Body of pancreas (tissue), 4 donors: ENCODE results near the gene PAX8. TPM values are rescaled to one million over a fixed set of nuclear protein-coding genes. Genes with fewer than 3 reads are reported as not detected.

Experiments used
- ATAC-seq: fragments of 150-250 bp; one replicate; pipeline ENCODE4 v1.9.1; 2016
- DNase-seq, 4 donors: peaks; one replicate each; pipeline ENCODE4 v3.0.0-alpha.2; 2019
- H3K27ac ChIP-seq, 4 donors: fragments of 200-600 bp; sonication (generic); 1 replicate in 3 of 4; 2 replicates in 1 of 4; pipeline versions ENCODE4 v1.5.1 to v1.6.1; 2016 to 2019; ENCODE audit warnings: mild to moderate bottlenecking in 1 of 4, mixed read lengths in 1 of 4, moderate library complexity in 1 of 4
- H3K27me3 ChIP-seq, 2 donors: fragments of 200-600 bp; sonication (generic); one replicate each; pipeline ENCODE4 v1.6.0; 2016; ENCODE audit warnings: mild to moderate bottlenecking in 1 of 2
- H3K36me3 ChIP-seq, 2 donors: fragments of 200-600 bp; sonication (generic); replicated peaks in 1 of 2; 2 replicates each; pipeline ENCODE4 v1.5.1; 2016; ENCODE audit warnings: low read depth in 2 of 2; ENCODE audit not compliant: insufficient read depth in 1 of 2
- H3K4me1 ChIP-seq: fragments of 200-600 bp; sonication (generic); one replicate; pipeline ENCODE4 v1.6.0; 2016
- H3K4me3 ChIP-seq, 2 donors: fragments of 200-600 bp; sonication (generic); 1 replicate in 1 of 2; 2 replicates in 1 of 2; pipeline ENCODE4 v1.5.1; 2016 to 2019
- H3K9me3 ChIP-seq, 3 donors: fragments of 200-600 bp; sonication (generic); 1 replicate in 2 of 3; 2 replicates in 1 of 3; pipeline ENCODE4 v1.5.1; 2016
- POLR2A ChIP-seq, 3 donors: fragments of 450-650 bp; IDR thresholded peaks; one replicate each; pipeline ENCODE4 v1.6.1; 2016; ENCODE audit warnings: antibody characterized with exemption in 3 of 3, mild to moderate bottlenecking in 2 of 3
- WGBS, 2 donors: methylation state at CpG; one replicate each; pipeline ENCODE4 v1.1.5; 2017; 5-methylcytosine and 5-hydroxymethylcytosine counted together
- intact Hi-C: fragments of 100-400 bp; cut with DNase I; formaldehyde crosslinking; loops from one replicate; pipeline ENCODE4 v1.15.1; 2023
- total RNA-seq, 2 donors: library from RNA; depleted of rRNA; stranded (reverse); fragments of >200 nt; gene quantifications; one replicate each; pipeline ENCODE4 v1.1.0, GENCODE V29; 2016
- TF ChIP-seq, protein P1 (sequence below), 7 experiments: fragments of 450-650 bp in 4 of 7; fragments of 200-600 bp in 3 of 7; sonication (generic) in 3 of 7; IDR thresholded peaks; one replicate each; pipeline ENCODE4 v1.5.1; 2016 to 2019; ENCODE audit warnings: antibody characterized with exemption in 7 of 7

The PAX8 gene
- total RNA-seq, 2 donors from 2014 or later, result 0.52 to 2.3 TPM

DNA sequence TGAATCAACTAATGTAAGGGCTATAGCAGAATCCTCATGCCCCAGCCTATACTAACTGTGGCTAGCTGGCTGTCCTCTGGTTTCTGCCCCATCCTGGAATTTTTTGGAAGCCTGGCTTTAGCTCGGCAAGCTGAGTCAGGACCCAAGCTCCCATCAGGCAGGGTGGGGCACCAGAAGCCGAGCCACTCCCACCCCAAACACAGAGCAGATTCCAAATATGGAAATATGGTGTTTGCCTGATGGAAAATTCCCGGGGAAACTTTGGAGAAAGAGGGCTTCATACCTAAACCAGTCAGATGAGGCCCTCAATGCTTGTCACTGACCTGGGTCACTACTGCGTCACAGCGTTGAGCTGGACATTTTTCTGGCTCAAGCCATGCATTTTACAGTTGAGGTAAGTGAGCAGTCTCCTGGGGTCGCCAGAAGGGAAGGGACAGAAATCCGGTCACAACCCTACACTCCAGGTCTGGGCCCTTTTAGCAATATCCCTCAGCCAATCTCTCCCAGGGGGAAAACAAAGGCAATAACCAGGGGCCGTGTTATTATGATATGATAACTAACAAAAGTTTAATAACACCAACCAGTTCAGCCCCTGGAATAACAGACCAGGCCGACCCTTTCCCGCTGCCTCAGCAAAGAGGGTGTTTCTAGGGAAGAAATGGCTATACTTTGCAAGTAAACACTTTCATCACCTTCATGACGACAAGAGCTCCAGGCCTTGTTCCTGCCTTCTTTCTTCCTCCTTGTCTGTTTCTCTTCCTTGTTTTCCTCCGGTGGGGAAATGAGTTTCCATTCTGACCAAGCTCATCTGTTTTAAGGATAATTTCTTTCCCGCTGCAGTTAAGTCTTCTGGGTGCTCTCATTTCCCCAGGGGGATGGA, 67.3 kb downstream of the PAX8 start:
- H3K27ac ChIP-seq, result peak overlapping the region in 1 of 4 donors; percentile 19
- H3K4me1 ChIP-seq, result peaks cover 6% of the 10 kb centered on the region
- no peaks in the 10 kb centered on the region for H3K9me3 ChIP-seq
- peak in 1 of 4 donors; percentile 36 for DNase-seq
- H3K4me3 ChIP-seq, result no peak overlapping the region
- intact Hi-C loops, result no loop called here
- no peak for ATAC-seq
- no peaks in the 10 kb centered on the region for H3K36me3 ChIP-seq
- no peaks in the 10 kb centered on the region for H3K27me3 ChIP-seq
- TF ChIP-seq POLR2A (IDR thresholded peaks at IDR 0.05), result no peak
- TF ChIP-seq, protein P1, sequence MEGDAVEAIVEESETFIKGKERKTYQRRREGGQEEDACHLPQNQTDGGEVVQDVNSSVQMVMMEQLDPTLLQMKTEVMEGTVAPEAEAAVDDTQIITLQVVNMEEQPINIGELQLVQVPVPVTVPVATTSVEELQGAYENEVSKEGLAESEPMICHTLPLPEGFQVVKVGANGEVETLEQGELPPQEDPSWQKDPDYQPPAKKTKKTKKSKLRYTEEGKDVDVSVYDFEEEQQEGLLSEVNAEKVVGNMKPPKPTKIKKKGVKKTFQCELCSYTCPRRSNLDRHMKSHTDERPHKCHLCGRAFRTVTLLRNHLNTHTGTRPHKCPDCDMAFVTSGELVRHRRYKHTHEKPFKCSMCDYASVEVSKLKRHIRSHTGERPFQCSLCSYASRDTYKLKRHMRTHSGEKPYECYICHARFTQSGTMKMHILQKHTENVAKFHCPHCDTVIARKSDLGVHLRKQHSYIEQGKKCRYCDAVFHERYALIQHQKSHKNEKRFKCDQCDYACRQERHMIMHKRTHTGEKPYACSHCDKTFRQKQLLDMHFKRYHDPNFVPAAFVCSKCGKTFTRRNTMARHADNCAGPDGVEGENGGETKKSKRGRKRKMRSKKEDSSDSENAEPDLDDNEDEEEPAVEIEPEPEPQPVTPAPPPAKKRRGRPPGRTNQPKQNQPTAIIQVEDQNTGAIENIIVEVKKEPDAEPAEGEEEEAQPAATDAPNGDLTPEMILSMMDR (IDR thresholded peaks at IDR 0.05), result no peak
- WGBS, 2 donors, result 79% methylated on average over 13 of the region's 13 CpGs

DNA sequence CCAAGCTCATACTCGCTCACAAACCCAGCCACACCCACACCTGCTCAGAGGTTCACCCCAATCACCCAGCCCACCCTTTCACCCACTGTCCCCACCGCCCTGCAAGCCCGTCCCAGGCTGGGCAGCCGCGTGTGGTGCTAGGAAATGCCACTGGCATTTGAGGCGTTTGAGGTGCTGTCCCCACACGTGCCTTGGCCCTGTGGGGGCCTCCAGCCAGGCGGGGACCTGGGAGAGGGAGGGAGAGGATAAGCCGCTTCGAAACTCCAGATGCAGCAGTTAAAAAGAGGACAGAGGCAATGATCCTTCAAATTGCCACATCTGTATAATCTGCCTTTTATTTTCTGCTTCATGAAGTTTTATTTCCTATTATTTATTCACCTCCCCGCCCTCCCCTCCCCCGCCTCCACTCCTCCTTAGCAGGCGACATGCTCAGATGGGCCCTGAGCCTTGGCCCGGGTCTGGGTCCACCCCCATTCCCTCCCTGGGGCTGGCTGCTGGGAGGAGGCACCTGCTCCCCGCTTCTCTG, 69.0 kb downstream of the PAX8 start:
- no peaks in the 10 kb centered on the region for H3K9me3 ChIP-seq
- no peak overlapping the region for H3K27ac ChIP-seq
- WGBS, 2 donors, result 78 to 91% methylated on average over 15 of the region's 15 CpGs
- no peak overlapping the region for H3K4me3 ChIP-seq
- DNase-seq (no peak), ATAC-seq (no peak)
- TF ChIP-seq, protein P1 (IDR thresholded peaks at IDR 0.05), result no peak
- no peak for TF ChIP-seq POLR2A (IDR thresholded peaks at IDR 0.05)
- peaks cover 14% of the 10 kb centered on the region for H3K4me1 ChIP-seq
- H3K27me3 ChIP-seq, result no peaks in the 10 kb centered on the region
- H3K36me3 ChIP-seq, result no peaks in the 10 kb centered on the region
- intact Hi-C loops, result no loop called here

DNA sequence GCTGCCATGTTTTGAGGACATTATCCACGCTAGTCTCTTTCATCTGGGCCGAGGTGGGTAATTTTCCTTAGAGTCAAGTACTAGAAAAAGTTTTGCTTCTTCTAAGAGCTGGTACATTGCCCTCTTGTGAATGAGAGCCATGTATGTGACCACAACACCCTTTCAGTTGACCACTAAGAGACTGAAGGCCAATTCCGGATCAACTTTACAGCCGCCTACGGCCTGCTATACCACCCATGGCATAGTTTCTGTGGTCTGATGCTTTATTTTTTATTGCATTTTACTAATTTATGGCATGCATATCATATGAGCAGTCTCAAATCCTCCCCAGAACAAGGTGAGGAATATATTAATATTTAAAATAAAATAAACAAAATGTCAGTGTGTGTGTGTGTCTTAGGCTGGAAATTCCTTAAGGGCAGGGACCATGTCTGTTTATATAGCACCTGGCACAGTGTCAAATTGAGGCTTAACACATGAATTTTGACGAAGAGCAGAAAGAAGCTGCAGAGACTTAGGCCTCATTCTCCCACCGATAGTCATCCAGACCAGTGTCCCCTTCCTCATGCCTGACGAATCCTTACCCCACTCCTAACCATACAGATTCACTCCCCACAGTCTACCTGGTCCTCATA, 69.6 kb downstream of the PAX8 start:
- 81 to 82% methylated on average over 8 of the region's 8 CpGs for WGBS, 2 donors
- Histone ChIP-seq H3K27me3 (no peaks in the 10 kb centered on the region), H3K9me3 (no peaks in the 10 kb centered on the region), H3K4me1 (peaks cover 17% of the 10 kb centered on the region), H3K36me3 (no peaks in the 10 kb centered on the region), H3K27ac (no peak overlapping the region), H3K4me3 (no peak overlapping the region)
- no peak for ATAC-seq
- intact Hi-C loops, result no loop called here
- no peak for DNase-seq
- TF ChIP-seq, protein P1 (IDR thresholded peaks at IDR 0.05), result no peak
- TF ChIP-seq POLR2A (IDR thresholded peaks at IDR 0.05), result no peak

DNA sequence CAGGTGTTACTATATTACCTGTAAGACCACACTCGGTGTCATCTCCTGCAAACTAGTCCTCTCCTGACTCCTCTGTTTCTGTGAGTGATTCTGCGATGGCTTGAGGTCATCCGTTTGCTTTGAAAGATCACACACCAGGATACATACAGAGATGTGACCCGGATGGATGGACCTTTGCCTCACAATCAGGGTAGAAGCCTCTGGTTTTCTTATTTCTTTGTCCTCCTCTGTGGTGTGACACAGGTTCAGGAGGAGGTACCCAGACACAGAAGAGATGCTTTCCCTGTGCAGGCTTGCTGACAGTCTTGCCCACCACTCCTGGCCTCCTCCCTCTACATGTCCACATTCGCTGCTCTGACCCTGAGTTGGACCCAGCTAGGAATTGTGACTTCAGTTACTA, 70.3 kb downstream of the PAX8 start:
- no peaks in the 10 kb centered on the region for H3K27me3 ChIP-seq
- no peak for ATAC-seq
- peaks cover 19% of the 10 kb centered on the region for H3K4me1 ChIP-seq
- no peaks in the 10 kb centered on the region for H3K36me3 ChIP-seq
- no peaks in the 10 kb centered on the region for H3K9me3 ChIP-seq
- WGBS, 2 donors, result 88 to 91% methylated on average over 5 of the region's 5 CpGs
- no peak overlapping the region for H3K4me3 ChIP-seq
- DNase-seq, result no peak
- no peak overlapping the region for H3K27ac ChIP-seq
- intact Hi-C loops, result no loop called here
- TF ChIP-seq POLR2A (IDR thresholded peaks at IDR 0.05), result no peak
- TF ChIP-seq, protein P1 (IDR thresholded peaks at IDR 0.05), result no peak
